Panc1 (cell line): ENCODE data around the gene S100A2. TPM values are rescaled to one million over a fixed set of nuclear protein-coding genes. Genes with fewer than 3 reads are reported as not detected.
"Not testable (repeated sequence)": the region's sequence is repeated elsewhere in the genome, so short reads cannot be mapped to it uniquely, and the experiment has no call there.

Experiments used
- ATAC-seq: fragments of 200-7000 bp; cut with Tn5 transposase; 2 replicates; pipeline ENCODE4 v1.9.1; 2020; ENCODE audit warnings: mild to moderate bottlenecking, moderate library complexity
- BruUV-seq: library from RNA; stranded (reverse); fragments of 400-500 nt; replicated peaks from 2 replicates; lab custom pipeline; 2021; lab: Mats Ljungman, UMichigan
- CTCF ChIA-PET: fragments of 300-600 bp; sonication (Branson Sonifier 250); formaldehyde crosslinking; loops from one replicate; lab custom pipeline; 2022; ENCODE audit warnings: antibody characterized with exemption; lab: Charles Lee
- POLR2A ChIA-PET: fragments of 300-600 bp; sonication (Branson Sonifier 250); formaldehyde crosslinking; loops from one replicate; lab custom pipeline; 2022; ENCODE audit warnings: antibody characterized with exemption; lab: Charles Lee
- DNase-seq: peaks from one replicate; pipeline ENCODE4 v3.0.0-alpha.2; 2010; ENCODE audit warnings: low read depth, low spot score
- H3K27ac ChIP-seq: 2 replicates; pipeline ENCODE4 v1.5.1; 2011; ENCODE audit warnings: mild to moderate bottlenecking, low read length, inconsistent platforms
- H3K27me3 ChIP-seq: fragments of 200-500 bp; sonication (Bioruptor generic); 2 replicates; pipeline ENCODE4 v1.6.0; 2014; ENCODE audit warnings: low read length, inconsistent platforms; ENCODE audit not compliant: control insufficient read depth, insufficient read depth
- H3K36me3 ChIP-seq: fragments of 200-500 bp; sonication (Bioruptor generic); 2 replicates; pipeline ENCODE4 v1.5.1; 2014; ENCODE audit warnings: inconsistent platforms, mild to moderate bottlenecking, low read length, moderate library complexity; ENCODE audit not compliant: control insufficient read depth, insufficient read depth
- H3K4me1 ChIP-seq: 2 replicates; pipeline ENCODE4 v1.5.1; 2011; ENCODE audit warnings: inconsistent platforms, mild to moderate bottlenecking, low read length, moderate library complexity; ENCODE audit not compliant: control insufficient read depth, insufficient read depth
- H3K4me3 ChIP-seq, 2 experiments: 2 replicates each; pipeline ENCODE4 v1.5.1; 2011 to 2012; ENCODE audit warnings: low read depth in 2 of 2, low read length in 2 of 2, mild to moderate bottlenecking in 2 of 2, inconsistent platforms in 1 of 2, moderate library complexity in 1 of 2
- H3K9me3 ChIP-seq: fragments of 200-500 bp; sonication (Bioruptor generic); 2 replicates; pipeline ENCODE4 v1.5.1; 2014; ENCODE audit warnings: low read depth, mild to moderate bottlenecking, inconsistent platforms, low read length, moderate library complexity; ENCODE audit not compliant: control insufficient read depth, insufficient read depth
- POLR2AphosphoS5 ChIP-seq: IDR thresholded peaks from 2 replicates; pipeline ENCODE4 v1.6.1; 2012; ENCODE audit warnings: mild to moderate bottlenecking, low read depth, low read length, moderate library complexity
- SIN3A ChIP-seq: IDR thresholded peaks from 2 replicates; pipeline ENCODE4 v1.6.1; 2012; ENCODE audit warnings: low read depth, mild to moderate bottlenecking, low read length, moderate library complexity, borderline replicate concordance; ENCODE audit not compliant: insufficient read depth
- TCF7L2 ChIP-seq: IDR thresholded peaks from 2 replicates; pipeline ENCODE4 v1.6.1; 2011; ENCODE audit warnings: mild to moderate bottlenecking, low read depth, low read length, inconsistent platforms
- in situ Hi-C: cut with HindIII; loops from 2 replicates; pipeline ENCODE4 v1.10.0; 2016; ENCODE audit warnings: low sequenced_read_pairs, low pct_unique_long_range_greater_than_20kb
- intact Hi-C: fragments of 100-400 bp; cut with micrococcal nuclease; formaldehyde crosslinking; loops from one replicate; pipeline ENCODE4 v1.10.0; 2022; ENCODE audit not compliant: unreplicated experiment
- total RNA-seq: library from RNA; stranded (reverse); gene quantifications from one replicate; pipeline ENCODE4 v1.2.1, GENCODE V29; 2021; ENCODE audit not compliant: unreplicated experiment
- TF ChIP-seq, protein P1 (sequence below), 2 experiments: IDR thresholded peaks; 2 replicates each; pipeline ENCODE4 v1.6.1; 2011 to 2012; ENCODE audit warnings: low read depth in 2 of 2, control low read depth in 1 of 2, low read length in 1 of 2, mild to moderate bottlenecking in 1 of 2, moderate library complexity in 1 of 2; ENCODE audit not compliant: insufficient read depth in 1 of 2
- TF ChIP-seq, protein P2 (sequence below): fragments of 450-650 bp; IDR thresholded peaks from 2 replicates; pipeline ENCODE4 v1.5.1; 2017; ENCODE audit warnings: mild to moderate bottlenecking

S100A2 gene
- total RNA-seq, 1 experiment from 2014 or later = 6.2 TPM

DNA sequence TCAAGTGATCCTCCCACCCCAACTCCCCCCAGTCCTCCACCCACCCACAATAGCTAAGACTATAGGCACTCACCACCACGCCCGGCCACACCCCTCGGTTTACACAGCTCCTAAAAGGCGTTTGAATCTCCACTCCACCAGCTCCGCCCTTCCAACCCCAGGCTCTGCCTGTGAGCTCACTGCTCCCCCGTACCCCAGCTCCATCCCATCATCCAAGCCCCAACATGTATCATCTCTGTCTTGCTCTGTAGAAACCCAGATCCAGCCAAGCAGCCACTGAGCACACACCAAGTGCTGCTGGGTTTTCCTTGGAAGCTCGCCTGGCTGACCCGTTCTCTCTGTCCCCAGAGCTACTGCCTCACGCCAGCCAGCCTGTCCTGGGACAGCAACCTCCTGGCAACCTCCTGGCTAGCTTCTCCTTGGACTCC, 12.0 kb upstream of the S100A2 start:
- H3K9me3 ChIP-seq = no peaks in the 10 kb centered on the region
- no peak overlapping the region for H3K4me3 ChIP-seq
- DNase-seq (no peak), ATAC-seq (no peak; the same call in 1 of the 2 replicates)
- ChIA-PET CTCF (interaction anchor here (0.7 to 0.8 kb wide), 2 partner anchors 67 to 403 kb away, joined by 4 read pairs; no protein-coding TSS in a partner anchor), POLR2A (interaction anchor here (0.5 kb wide), 1 partner anchor 11 kb away, joined by 4 read pairs; no protein-coding TSS in a partner anchor)
- TF ChIP-seq, protein P1, sequence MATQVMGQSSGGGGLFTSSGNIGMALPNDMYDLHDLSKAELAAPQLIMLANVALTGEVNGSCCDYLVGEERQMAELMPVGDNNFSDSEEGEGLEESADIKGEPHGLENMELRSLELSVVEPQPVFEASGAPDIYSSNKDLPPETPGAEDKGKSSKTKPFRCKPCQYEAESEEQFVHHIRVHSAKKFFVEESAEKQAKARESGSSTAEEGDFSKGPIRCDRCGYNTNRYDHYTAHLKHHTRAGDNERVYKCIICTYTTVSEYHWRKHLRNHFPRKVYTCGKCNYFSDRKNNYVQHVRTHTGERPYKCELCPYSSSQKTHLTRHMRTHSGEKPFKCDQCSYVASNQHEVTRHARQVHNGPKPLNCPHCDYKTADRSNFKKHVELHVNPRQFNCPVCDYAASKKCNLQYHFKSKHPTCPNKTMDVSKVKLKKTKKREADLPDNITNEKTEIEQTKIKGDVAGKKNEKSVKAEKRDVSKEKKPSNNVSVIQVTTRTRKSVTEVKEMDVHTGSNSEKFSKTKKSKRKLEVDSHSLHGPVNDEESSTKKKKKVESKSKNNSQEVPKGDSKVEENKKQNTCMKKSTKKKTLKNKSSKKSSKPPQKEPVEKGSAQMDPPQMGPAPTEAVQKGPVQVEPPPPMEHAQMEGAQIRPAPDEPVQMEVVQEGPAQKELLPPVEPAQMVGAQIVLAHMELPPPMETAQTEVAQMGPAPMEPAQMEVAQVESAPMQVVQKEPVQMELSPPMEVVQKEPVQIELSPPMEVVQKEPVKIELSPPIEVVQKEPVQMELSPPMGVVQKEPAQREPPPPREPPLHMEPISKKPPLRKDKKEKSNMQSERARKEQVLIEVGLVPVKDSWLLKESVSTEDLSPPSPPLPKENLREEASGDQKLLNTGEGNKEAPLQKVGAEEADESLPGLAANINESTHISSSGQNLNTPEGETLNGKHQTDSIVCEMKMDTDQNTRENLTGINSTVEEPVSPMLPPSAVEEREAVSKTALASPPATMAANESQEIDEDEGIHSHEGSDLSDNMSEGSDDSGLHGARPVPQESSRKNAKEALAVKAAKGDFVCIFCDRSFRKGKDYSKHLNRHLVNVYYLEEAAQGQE (IDR thresholded peaks at IDR 0.05; ENCODE audit: insufficient read depth in 1 of 2, low read depth in 2 of 2, low read length in 1 of 2) = no peak
- H3K36me3 ChIP-seq = no peaks in the 10 kb centered on the region
- H3K27ac ChIP-seq = no peak overlapping the region
- H3K27me3 ChIP-seq = no peaks in the 10 kb centered on the region
- in situ Hi-C loops = no loop called here
- BruUV-seq = no TSS peak
- intact Hi-C loops = loop anchor here (10.0 kb wide), 1 partner anchor 77 kb away; the partner anchor contains the start of gene SNAPIN
- H3K4me1 ChIP-seq = no peaks in the 10 kb centered on the region; the same call in 1 of the 2 replicates

DNA sequence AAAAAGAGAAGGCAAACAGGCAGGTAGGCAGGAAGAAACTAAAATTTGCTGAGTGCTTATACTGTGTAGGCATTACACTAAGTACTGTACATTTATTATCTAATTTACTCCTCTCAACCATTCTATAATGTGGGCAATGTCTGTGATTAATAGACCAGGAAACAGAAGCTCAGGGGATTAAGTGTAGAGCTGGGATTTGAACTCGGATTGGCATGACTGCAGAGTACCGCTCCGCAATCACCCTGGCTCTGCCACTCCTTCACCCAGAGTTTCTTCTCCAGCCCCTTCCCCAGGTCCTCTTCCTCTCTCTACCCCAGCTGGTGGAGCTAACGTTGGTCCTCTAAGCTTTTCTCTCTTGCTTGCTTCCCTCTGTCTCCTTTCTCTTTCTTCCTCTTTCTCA, 11.5 kb upstream of the S100A2 start:
- no peak for DNase-seq
- BruUV-seq = no TSS peak
- ChIA-PET CTCF (interaction anchor here (0.6 to 0.8 kb wide), 3 partner anchors 66 to 402 kb away, joined by 4 to 5 read pairs (median 4); no protein-coding TSS in a partner anchor), POLR2A (no interaction called here)
- Histone ChIP-seq H3K36me3 (no peaks in the 10 kb centered on the region), H3K4me1 (no peaks in the 10 kb centered on the region; the same call in 1 of the 2 replicates), H3K4me3 (no peak overlapping the region), H3K27ac (no peak overlapping the region), H3K9me3 (no peaks in the 10 kb centered on the region), H3K27me3 (no peaks in the 10 kb centered on the region)
- in situ Hi-C loops (no loop called here), intact Hi-C loops (loop anchor here (10.0 kb wide), 1 partner anchor 78 kb away; the partner anchor contains the start of gene SNAPIN)
- TF ChIP-seq POLR2AphosphoS5 = no peak
- no peak for TF ChIP-seq TCF7L2
- TF ChIP-seq, protein P1 (IDR thresholded peaks at IDR 0.05; ENCODE audit: insufficient read depth in 1 of 2, low read depth in 2 of 2, low read length in 1 of 2) = no peak
- TF ChIP-seq, protein P2, sequence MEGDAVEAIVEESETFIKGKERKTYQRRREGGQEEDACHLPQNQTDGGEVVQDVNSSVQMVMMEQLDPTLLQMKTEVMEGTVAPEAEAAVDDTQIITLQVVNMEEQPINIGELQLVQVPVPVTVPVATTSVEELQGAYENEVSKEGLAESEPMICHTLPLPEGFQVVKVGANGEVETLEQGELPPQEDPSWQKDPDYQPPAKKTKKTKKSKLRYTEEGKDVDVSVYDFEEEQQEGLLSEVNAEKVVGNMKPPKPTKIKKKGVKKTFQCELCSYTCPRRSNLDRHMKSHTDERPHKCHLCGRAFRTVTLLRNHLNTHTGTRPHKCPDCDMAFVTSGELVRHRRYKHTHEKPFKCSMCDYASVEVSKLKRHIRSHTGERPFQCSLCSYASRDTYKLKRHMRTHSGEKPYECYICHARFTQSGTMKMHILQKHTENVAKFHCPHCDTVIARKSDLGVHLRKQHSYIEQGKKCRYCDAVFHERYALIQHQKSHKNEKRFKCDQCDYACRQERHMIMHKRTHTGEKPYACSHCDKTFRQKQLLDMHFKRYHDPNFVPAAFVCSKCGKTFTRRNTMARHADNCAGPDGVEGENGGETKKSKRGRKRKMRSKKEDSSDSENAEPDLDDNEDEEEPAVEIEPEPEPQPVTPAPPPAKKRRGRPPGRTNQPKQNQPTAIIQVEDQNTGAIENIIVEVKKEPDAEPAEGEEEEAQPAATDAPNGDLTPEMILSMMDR = no peak
- no peak for TF ChIP-seq SIN3A
- ATAC-seq = no peak

DNA sequence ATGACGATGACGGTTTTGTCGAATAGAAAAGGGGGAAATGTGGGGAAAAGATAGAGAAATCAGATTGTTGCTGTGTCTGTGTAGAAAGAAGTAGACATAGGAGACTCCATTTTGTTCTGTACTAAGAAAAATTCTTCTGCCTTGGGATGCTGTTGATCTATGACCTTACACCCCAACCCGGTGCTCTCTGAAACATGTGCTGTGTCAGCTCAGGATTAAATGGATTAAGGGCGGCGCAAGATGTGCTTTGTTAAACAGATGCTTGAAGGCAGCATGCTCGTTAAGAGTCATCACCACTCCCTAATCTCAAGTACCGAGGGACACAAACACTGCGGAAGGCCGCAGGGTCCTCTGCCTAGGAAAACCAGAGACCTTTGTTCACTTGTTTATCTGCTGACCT, 9.9 kb upstream of the S100A2 start:
- in situ Hi-C loops, BruUV-seq, H3K9me3 ChIP-seq, DNase-seq, H3K36me3 ChIP-seq, H3K4me1 ChIP-seq, H3K4me3 ChIP-seq, H3K27ac ChIP-seq, CTCF ChIA-PET, H3K27me3 ChIP-seq, ATAC-seq: not testable (repeated sequence)
- intact Hi-C loops = loop anchor here (10.0 kb wide), 1 partner anchor 79 kb away; the partner anchor contains the start of gene SNAPIN
- POLR2A ChIA-PET = interaction anchor here (0.6 kb wide), 1 partner anchor 152 kb away, joined by 3 read pairs; the partner anchor contains the start of gene INTS3

DNA sequence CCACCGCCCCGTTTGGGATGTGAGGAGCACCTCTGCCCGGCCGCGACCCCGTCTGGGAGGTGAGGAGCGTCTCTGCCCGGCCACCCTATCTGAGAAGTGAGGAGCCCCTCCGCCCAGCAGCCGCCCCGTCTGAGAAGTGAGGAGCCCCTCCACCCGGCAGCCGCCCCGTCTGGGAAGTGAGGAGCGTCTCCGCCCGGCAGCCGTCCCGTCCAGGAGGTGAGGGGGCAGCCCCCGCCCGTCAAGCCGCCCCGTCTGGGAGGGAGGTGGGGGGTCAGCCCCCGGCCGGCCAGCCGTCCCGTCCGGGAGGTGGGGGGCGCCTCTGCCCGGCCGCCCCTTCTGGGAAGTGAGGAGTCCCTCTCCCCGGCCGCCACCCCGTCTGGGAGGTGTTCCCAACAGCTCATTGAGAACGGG, 9.4 kb upstream of the S100A2 start:
- H3K27ac ChIP-seq, H3K27me3 ChIP-seq, in situ Hi-C loops, H3K4me3 ChIP-seq, ATAC-seq, H3K4me1 ChIP-seq, BruUV-seq, H3K36me3 ChIP-seq, DNase-seq, CTCF ChIA-PET, H3K9me3 ChIP-seq, POLR2A ChIA-PET: not testable (repeated sequence)
- intact Hi-C loops = loop anchor here (10.0 kb wide), 1 partner anchor 80 kb away; the partner anchor contains the start of gene SNAPIN
